ENCODE measurements around the gene ZEB2.

DNA sequence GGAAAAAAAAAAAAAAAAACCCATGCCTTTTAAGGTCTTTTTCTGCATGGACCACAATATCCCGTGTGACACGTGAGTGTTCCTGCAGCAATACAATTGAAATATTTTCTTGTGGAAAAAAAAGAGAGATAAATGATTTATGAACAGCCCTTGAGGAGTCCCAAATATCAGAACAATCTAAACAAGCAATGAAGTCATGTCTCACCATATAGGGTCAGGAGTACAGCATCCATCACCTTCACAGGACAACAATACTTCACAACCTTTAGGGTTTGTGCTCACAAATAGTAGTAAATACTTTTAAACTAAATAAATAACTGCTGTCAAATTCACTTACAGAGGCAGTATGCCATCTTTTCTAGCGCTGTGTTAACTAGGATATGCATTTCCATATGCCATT is 87.9 kb downstream of the ZEB2 start:
- TF ChIP-seq REST (IDR thresholded peaks at IDR 0.05; ENCODE audit: insufficient read depth in 1 of 2, low read depth in 2 of 2, low read length in 1 of 2) (no peak), CTCF (IDR thresholded peaks at IDR 0.05) (no peak)

Data from Panc1 (cell line).